Panc1 (cell line): ENCODE measurements around the gene SETD3.

Source experiments
- CTCF ChIP-seq: fragments of 450-650 bp; IDR thresholded peaks from 2 replicates; pipeline ENCODE4 v1.5.1; 2017; ENCODE audit warnings: mild to moderate bottlenecking
- POLR2AphosphoS5 ChIP-seq: IDR thresholded peaks from 2 replicates; pipeline ENCODE4 v1.6.1; 2012; ENCODE audit warnings: mild to moderate bottlenecking, low read depth, low read length, moderate library complexity
- REST ChIP-seq, 2 experiments: IDR thresholded peaks; 2 replicates each; pipeline ENCODE4 v1.6.1; 2011 to 2012; ENCODE audit warnings: low read depth in 2 of 2, control low read depth in 1 of 2, low read length in 1 of 2, mild to moderate bottlenecking in 1 of 2, moderate library complexity in 1 of 2; ENCODE audit not compliant: insufficient read depth in 1 of 2
- TCF7L2 ChIP-seq: IDR thresholded peaks from 2 replicates; pipeline ENCODE4 v1.6.1; 2011; ENCODE audit warnings: mild to moderate bottlenecking, low read depth, low read length, inconsistent platforms

GRCh38 chr14:99426813-99427346, 53.8 kb downstream of the SETD3 start:
- TF ChIP-seq POLR2AphosphoS5: no peak
- TF ChIP-seq REST (IDR thresholded peaks at IDR 0.05; ENCODE audit: insufficient read depth in 1 of 2, low read depth in 2 of 2, low read length in 1 of 2): no peak
- no peak for TF ChIP-seq CTCF
- TF ChIP-seq TCF7L2: no peak
